Stomach smooth muscle (tissue), 2 donors: Measurements from ENCODE around the gene PLCL1.

Experiments used
- H3K27ac ChIP-seq: one replicate; pipeline ENCODE4 v1.7.0; 2013; ENCODE audit warnings: mild to moderate bottlenecking, low read length, inconsistent platforms
- H3K27me3 ChIP-seq, 2 donors: one replicate each; pipeline ENCODE4 v1.7.0; 2013; ENCODE audit warnings: low read length in 2 of 2; ENCODE audit not compliant: insufficient read depth in 2 of 2, control insufficient read depth in 1 of 2
- H3K36me3 ChIP-seq, 2 donors: one replicate each; pipeline ENCODE4 v1.7.0; 2013; ENCODE audit warnings: low read length in 2 of 2; ENCODE audit not compliant: control insufficient read depth in 2 of 2, insufficient read depth in 2 of 2
- H3K4me1 ChIP-seq: one replicate; pipeline ENCODE4 v1.7.0; 2013; ENCODE audit warnings: low read length; ENCODE audit not compliant: control insufficient read depth, insufficient read depth
- H3K4me3 ChIP-seq, 2 donors: one replicate each; pipeline ENCODE4 v1.7.0; 2013; ENCODE audit warnings: low read length in 2 of 2
- H3K9ac ChIP-seq, 2 donors: one replicate each; pipeline ENCODE4 v1.7.0; 2013; ENCODE audit warnings: low read length in 2 of 2, mild to moderate bottlenecking in 1 of 2
- H3K9me3 ChIP-seq, 2 donors: one replicate each; pipeline ENCODE4 v1.7.0; 2013; ENCODE audit warnings: low read length in 2 of 2; ENCODE audit not compliant: control insufficient read depth in 2 of 2
- donor health status: healthy.
- donor health status: Pancreatic carcinoma.

Gene PLCL1

DNA sequence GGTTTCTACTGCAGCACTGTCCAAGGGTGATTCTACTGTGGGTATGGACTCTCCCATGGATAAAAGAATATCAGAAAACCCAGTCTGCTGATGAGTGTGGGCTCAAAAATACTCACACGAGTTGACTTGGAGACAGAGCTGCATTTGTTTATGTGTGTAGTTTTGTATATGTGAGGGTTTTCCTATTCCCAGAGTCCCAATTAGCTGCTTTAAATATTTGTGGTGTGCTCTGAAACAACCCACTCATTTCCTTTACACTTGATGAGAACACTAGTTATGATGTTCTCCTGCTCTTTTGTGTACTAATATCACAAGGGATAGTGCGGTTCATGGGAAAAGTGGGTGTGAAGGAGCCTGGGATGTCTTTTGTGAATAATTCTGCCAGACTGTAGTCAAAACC lies 337.3 kb downstream of the PLCL1 start:
- Histone ChIP-seq H3K27me3 (no peaks in the 10 kb centered on the region), H3K4me3 (no peak overlapping the region), H3K9me3 (no peaks in the 10 kb centered on the region), H3K27ac (no peak overlapping the region), H3K36me3 (no peaks in the 10 kb centered on the region), H3K9ac (no peak overlapping the region), H3K4me1 (no peaks in the 10 kb centered on the region)

DNA sequence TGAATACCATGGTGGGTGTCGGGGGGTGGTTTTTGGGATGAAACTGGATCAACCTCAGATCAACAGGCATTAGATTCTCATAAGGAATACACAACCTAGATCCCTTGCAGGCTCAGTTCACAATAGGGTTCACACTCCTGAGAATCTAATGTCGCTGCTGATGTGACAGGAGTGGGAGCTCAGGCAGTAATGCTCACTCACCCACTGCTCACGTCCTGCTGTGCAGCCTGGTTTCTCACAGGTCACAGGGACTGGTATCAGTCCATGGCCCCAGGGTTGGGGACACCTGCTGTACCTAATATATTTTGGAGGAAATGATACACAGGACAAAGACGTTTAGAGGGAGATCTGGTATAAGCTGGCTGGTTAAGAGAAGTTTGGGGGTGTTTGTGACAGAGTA lies 338.8 kb downstream of the PLCL1 start:
- no peak overlapping the region for H3K9ac ChIP-seq
- H3K4me3 ChIP-seq: no peak overlapping the region
- no peak overlapping the region for H3K27ac ChIP-seq
- no peaks in the 10 kb centered on the region for H3K9me3 ChIP-seq
- H3K4me1 ChIP-seq: no peaks in the 10 kb centered on the region
- H3K27me3 ChIP-seq: no peaks in the 10 kb centered on the region
- H3K36me3 ChIP-seq: no peaks in the 10 kb centered on the region

DNA sequence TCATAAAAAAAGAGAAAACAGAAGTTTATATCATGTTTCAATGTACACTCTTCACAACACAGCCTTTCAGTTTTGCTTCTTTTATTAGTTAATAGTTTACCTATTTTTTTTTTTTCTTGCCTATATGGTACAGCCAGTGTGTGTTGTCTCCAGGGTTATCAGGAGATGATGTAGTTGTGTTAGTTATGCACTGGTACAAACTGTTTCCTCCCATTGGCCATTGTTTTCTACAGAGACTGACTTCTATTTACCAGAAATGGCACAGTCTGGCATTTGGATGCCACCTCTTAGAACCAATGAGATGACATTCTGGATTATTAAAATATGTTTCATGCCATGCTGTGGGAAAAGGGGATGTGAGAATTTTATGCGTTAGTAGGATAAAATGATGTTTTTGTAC lies 339.4 kb downstream of the PLCL1 start:
- Histone ChIP-seq H3K36me3 (no peaks in the 10 kb centered on the region), H3K4me3 (no peak overlapping the region), H3K27me3 (no peaks in the 10 kb centered on the region), H3K27ac (no peak overlapping the region), H3K9me3 (no peaks in the 10 kb centered on the region), H3K4me1 (no peaks in the 10 kb centered on the region), H3K9ac (no peak overlapping the region)

DNA sequence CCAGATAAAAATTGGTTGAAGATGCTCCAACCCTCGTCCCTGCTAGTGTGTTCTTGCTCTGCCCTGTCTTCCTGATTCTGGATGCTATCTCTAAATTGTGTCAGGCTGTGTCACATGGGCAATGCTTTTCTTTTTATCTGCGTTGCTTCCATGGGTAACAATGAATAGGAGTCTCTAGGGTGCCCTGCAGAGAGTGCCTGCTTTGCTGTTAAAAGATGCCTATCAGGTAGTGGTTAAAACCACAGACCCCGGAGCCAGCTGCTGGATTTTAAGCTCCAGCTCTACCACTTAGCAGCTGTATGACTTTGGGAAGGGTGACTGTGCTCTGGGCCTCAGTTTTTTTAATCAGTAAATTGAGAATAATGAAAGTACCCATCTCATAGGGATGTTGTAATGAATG lies 340.3 kb downstream of the PLCL1 start:
- H3K27ac ChIP-seq: no peak overlapping the region
- H3K27me3 ChIP-seq: no peaks in the 10 kb centered on the region
- H3K9me3 ChIP-seq: no peaks in the 10 kb centered on the region
- no peak overlapping the region for H3K4me3 ChIP-seq
- H3K36me3 ChIP-seq: no peaks in the 10 kb centered on the region
- H3K4me1 ChIP-seq: no peaks in the 10 kb centered on the region
- H3K9ac ChIP-seq: no peak overlapping the region

DNA sequence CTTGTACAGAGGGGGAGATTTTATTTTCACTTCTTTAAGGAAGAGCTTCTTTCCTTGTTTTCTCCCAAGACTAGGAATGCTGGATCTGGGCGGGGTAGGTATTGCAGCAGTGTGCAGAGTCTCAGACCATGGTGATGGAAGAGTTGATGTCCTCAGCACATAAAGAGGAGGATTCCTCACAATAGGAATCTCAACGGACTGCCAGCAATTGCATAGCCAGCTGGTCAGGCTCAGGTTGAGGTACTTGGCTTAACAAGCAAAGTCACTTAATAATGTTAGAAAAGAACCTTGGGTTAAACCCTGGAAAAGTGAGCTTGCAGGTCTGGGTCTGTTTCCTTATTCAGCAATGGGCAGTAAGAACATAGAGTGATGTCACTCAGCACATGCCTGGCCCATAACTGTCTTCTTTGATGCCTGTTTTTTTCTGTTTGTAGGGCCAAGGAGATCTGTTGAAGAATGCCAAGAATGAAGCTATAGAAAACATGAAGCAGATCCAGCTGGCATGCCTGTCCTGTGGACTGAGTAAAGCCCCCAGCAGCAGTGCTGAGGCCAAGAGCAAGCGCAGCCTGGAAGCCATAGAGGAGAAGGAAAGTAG lies 342.1 kb downstream of the PLCL1 start:
- H3K4me1 ChIP-seq: no peaks in the 10 kb centered on the region
- no peaks in the 10 kb centered on the region for H3K27me3 ChIP-seq
- H3K9ac ChIP-seq: no peak overlapping the region
- no peak overlapping the region for H3K27ac ChIP-seq
- no peaks in the 10 kb centered on the region for H3K36me3 ChIP-seq
- H3K9me3 ChIP-seq: no peaks in the 10 kb centered on the region
- no peak overlapping the region for H3K4me3 ChIP-seq

DNA sequence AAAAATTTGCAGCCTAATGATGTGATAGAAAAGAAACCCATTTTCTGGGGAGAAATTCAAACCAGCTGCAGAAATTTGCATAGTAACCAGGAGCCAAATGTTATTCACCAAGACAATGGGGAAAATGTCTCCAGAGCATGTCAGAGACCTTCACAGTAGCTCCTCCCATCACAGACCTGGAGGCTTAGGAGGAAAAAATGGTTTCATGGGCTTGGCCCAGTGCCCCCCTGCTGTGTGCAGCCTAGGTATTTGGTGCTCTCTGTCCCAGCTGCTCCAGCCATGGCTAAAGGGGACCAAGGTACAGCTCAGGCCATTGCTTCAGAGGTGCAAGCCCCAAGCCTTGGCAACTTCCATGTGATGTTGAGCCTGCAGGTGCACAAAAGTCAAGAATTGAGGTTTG lies 352.9 kb downstream of the PLCL1 start:
- H3K4me3 ChIP-seq: no peak overlapping the region
- H3K27ac ChIP-seq: no peak overlapping the region
- H3K36me3 ChIP-seq: no peaks in the 10 kb centered on the region
- no peaks in the 10 kb centered on the region for H3K27me3 ChIP-seq
- no peak overlapping the region for H3K9ac ChIP-seq
- H3K9me3 ChIP-seq: no peaks in the 10 kb centered on the region
- no peaks in the 10 kb centered on the region for H3K4me1 ChIP-seq

DNA sequence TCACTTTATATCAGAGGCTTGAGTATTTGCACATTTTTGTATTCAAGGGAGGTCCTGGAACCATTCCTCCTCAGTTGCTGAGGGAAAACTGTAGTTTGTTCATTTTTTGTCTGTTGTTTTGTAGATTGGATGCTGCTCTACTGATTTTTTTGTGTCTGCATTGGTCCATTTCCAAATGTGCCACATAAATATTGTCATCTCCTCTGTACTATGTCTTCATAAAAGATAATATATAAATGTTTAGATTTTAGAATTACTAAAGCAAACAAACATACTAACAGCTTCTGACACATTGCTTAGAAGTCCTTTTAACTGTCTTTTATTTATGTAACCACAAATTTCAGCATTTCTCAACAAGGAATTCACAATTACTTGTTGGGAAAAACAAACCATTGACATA lies 356.8 kb downstream of the PLCL1 start:
- H3K27me3 ChIP-seq: no peaks in the 10 kb centered on the region
- H3K4me3 ChIP-seq: no peak overlapping the region
- H3K27ac ChIP-seq: no peak overlapping the region
- H3K9me3 ChIP-seq: no peaks in the 10 kb centered on the region
- H3K9ac ChIP-seq: no peak overlapping the region
- no peaks in the 10 kb centered on the region for H3K4me1 ChIP-seq
- H3K36me3 ChIP-seq: no peaks in the 10 kb centered on the region

DNA sequence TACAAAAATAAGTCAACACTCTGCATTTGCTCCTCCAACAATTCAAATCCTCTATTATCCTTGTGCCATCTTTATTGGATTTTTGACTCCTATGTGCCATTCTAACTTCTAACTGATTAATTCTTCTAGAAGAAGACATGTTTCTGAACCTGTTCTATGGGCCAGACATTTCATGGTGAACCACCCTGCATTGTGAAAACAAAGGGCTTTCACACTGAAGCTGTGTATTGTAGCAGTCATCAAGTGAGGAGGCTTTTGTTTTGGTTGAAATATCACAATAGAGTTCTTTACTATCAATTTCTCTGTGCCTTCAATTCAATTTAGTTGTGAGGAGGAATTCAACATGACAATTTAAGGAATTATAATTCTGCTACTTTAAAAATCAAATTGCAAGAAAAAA lies 357.9 kb downstream of the PLCL1 start:
- Histone ChIP-seq H3K9ac (no peak overlapping the region), H3K27ac (no peak overlapping the region)

DNA sequence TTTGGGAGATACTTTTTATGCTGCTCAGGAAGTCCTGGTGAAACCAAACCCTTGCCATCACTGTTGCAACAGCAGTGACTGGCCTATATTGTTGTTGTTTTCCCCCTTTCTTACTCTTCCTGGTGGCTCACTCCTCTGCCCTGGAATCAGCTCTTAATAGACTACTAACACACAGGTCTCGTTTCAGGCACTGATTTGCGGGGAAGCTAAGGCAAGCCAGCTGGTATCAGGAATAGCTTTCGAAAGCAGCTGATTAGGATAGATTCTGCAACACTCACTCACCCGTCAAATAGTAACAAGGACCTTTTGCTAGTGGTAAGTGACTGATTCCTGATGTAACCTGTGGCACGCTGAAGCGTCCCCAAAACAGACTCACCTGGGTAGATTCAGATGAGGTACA lies 360.4 kb downstream of the PLCL1 start:
- Histone ChIP-seq H3K9ac (no peak overlapping the region), H3K4me1 (no peaks in the 10 kb centered on the region), H3K4me3 (no peak overlapping the region), H3K9me3 (no peaks in the 10 kb centered on the region), H3K36me3 (no peaks in the 10 kb centered on the region), H3K27me3 (no peaks in the 10 kb centered on the region), H3K27ac (no peak overlapping the region)

More for the DNA sequence above, 357.9 kb downstream of the PLCL1 start:
- Histone ChIP-seq H3K27me3 (no peaks in the 10 kb centered on the region), H3K36me3 (no peaks in the 10 kb centered on the region), H3K9me3 (no peaks in the 10 kb centered on the region), H3K4me1 (no peaks in the 10 kb centered on the region), H3K4me3 (no peak overlapping the region)

DNA sequence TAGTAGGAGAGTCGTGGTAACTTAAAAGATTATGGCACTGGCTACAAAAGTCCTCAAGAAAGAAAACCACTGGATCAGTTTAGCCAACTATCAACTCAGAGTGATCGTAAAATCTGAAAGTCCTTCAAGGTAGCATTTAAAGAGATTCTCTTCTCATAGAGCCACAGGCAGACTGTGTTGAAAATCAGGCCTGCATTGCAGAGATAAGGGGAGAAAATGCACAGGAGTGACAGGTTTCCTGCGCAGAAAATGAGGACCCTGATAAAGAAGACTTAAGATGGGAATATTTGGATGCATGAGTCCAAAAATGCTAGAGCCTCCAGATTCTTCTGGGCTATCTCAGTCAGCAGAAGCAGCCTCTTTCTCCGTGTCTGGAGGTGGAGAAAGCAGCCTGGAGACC lies 360.9 kb downstream of the PLCL1 start:
- Histone ChIP-seq H3K9ac (no peak overlapping the region), H3K9me3 (no peaks in the 10 kb centered on the region), H3K36me3 (no peaks in the 10 kb centered on the region), H3K4me1 (no peaks in the 10 kb centered on the region), H3K27ac (no peak overlapping the region), H3K4me3 (no peak overlapping the region), H3K27me3 (no peaks in the 10 kb centered on the region)

DNA sequence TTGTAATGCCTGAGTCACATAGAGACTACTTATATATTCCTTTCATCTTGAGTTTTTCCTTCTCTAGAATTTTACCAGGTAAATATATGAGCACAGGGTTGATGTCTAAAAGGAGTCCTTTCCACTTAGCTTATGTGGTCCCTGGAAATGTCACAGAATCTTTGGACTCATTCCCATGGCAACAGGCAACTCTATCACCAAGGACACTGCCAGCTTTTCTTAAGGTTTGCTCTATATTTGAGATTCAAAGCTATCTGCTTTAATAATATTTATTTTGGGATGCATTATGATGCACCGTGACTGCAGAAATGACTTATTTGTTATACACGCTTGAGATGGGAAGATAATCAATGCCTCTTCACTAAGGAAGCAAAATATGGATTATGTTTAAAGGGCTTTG lies 363.0 kb downstream of the PLCL1 start:
- Histone ChIP-seq H3K36me3 (no peaks in the 10 kb centered on the region), H3K4me3 (no peak overlapping the region), H3K4me1 (no peaks in the 10 kb centered on the region), H3K9ac (no peak overlapping the region), H3K27ac (no peak overlapping the region), H3K9me3 (no peaks in the 10 kb centered on the region), H3K27me3 (no peaks in the 10 kb centered on the region)
